H1 (cell line): ENCODE measurements around the gene THYN1. TPM values are rescaled to one million over a fixed set of nuclear protein-coding genes. Genes with fewer than 3 reads are reported as not detected.
"Not testable (repeated sequence)": the region's sequence is repeated elsewhere in the genome, so short reads cannot be mapped to it uniquely, and the experiment has no call there.

Source experiments
- CTCF ChIA-PET: fragments of 300-600 bp; sonication (Branson Sonifier 250); formaldehyde crosslinking; loops from one replicate; lab custom pipeline; 2021; ENCODE audit not compliant: partially characterized antibody; lab: Charles Lee
- POLR2A ChIA-PET: fragments of 300-600 bp; sonication (Branson Sonifier 250); formaldehyde crosslinking; loops from one replicate; lab custom pipeline; 2021; ENCODE audit warnings: inconsistent platforms; ENCODE audit not compliant: partially characterized antibody; lab: Charles Lee
- DNase-seq, 2 experiments: peaks; one replicate each; pipeline versions ENCODE4 v3.0.0 to v3.0.0-alpha.2; 2010 to 2022; ENCODE audit warnings: low spot score in 2 of 2, low read depth in 1 of 2, mixed read lengths in 1 of 2
- FAIRE-seq: peaks from 2 replicates; lab custom pipeline; 2011; peaks lifted over from hg19 to GRCh38; lab: Jason Lieb, UNC
- H2AFZ ChIP-seq: 2 replicates; pipeline ENCODE4 v1.8.1; 2012; ENCODE audit warnings: low read length, inconsistent platforms
- H2AK5ac ChIP-seq: 2 replicates; pipeline ENCODE4 v1.6.1; 2013; ENCODE audit warnings: low read depth, low read length
- H2BK120ac ChIP-seq: replicated peaks from 2 replicates; pipeline ENCODE3; 2013; ENCODE audit warnings: low read depth, low read length, inconsistent platforms
- H2BK12ac ChIP-seq: 2 replicates; pipeline ENCODE4 v1.6.1; 2013; ENCODE audit warnings: low read depth, low read length
- H2BK15ac ChIP-seq: 2 replicates; pipeline ENCODE4 v1.6.1; 2013; ENCODE audit warnings: low read length
- H2BK20ac ChIP-seq: 2 replicates; pipeline ENCODE4 v1.6.1; 2013; ENCODE audit warnings: low read length
- H2BK5ac ChIP-seq: 2 replicates; pipeline ENCODE4 v1.6.1; 2013; ENCODE audit warnings: low read depth, low read length
- H3K14ac ChIP-seq: 2 replicates; pipeline ENCODE4 v1.6.1; 2013; ENCODE audit warnings: inconsistent platforms; ENCODE audit not compliant: insufficient read length
- H3K18ac ChIP-seq: 2 replicates; pipeline ENCODE4 v1.6.1; 2013; ENCODE audit warnings: low read length; ENCODE audit errors: extremely low read depth
- H3K23ac ChIP-seq: 2 replicates; pipeline ENCODE4 v1.6.1; 2013; ENCODE audit warnings: inconsistent platforms; ENCODE audit not compliant: insufficient read length
- H3K23me2 ChIP-seq: 2 replicates; pipeline ENCODE4 v1.6.1; 2013; ENCODE audit warnings: low read depth, low read length
- H3K27ac ChIP-seq: 2 replicates; pipeline ENCODE4 v1.6.1; 2011; ENCODE audit warnings: low read depth, low read length, inconsistent platforms
- H3K27me3 ChIP-seq, 4 experiments: replicated peaks in 1 of 4; 1 replicate in 1 of 4; 2 replicates in 3 of 4; pipeline versions ENCODE4 v1.6.1 to v1.8.1; 2011 to 2013; ENCODE audit warnings: low read length in 3 of 4, mild to moderate bottlenecking in 3 of 4, inconsistent platforms in 2 of 4, mixed read lengths in 2 of 4, moderate library complexity in 1 of 4; ENCODE audit not compliant: control insufficient read depth in 3 of 4, insufficient read depth in 3 of 4; ENCODE audit errors: extremely low read depth in 1 of 4
- H3K36me3 ChIP-seq, 4 experiments: 2 replicates each; pipeline versions ENCODE4 v1.6.1 to v1.8.1; 2011 to 2013; ENCODE audit warnings: mild to moderate bottlenecking in 4 of 4, low read length in 3 of 4, moderate library complexity in 2 of 4, control low read depth in 1 of 4, inconsistent platforms in 1 of 4; ENCODE audit not compliant: insufficient read depth in 4 of 4, control insufficient read depth in 2 of 4
- H3K4ac ChIP-seq: replicated peaks from 2 replicates; pipeline ENCODE3; 2013; ENCODE audit warnings: low read length, low read depth, mixed read lengths, inconsistent platforms; ENCODE audit not compliant: insufficient read length
- H3K4me1 ChIP-seq, 4 experiments: replicated peaks in 1 of 4; 1 replicate in 1 of 4; 2 replicates in 3 of 4; pipeline versions ENCODE4 v1.6.1 to v1.8.1; 2011 to 2013; ENCODE audit warnings: low read length in 3 of 4, inconsistent platforms in 2 of 4, mixed read lengths in 1 of 4; ENCODE audit not compliant: insufficient read depth in 4 of 4, control insufficient read depth in 3 of 4
- H3K4me2 ChIP-seq, 2 experiments: 2 replicates each; pipeline versions ENCODE4 v1.6.1 to v1.8.1; 2011 to 2013; ENCODE audit warnings: low read depth in 2 of 2, low read length in 2 of 2, control low read depth in 1 of 2, inconsistent platforms in 1 of 2, mild to moderate bottlenecking in 1 of 2; ENCODE audit not compliant: insufficient read depth in 1 of 2
- H3K4me3 ChIP-seq, 4 experiments: fragments of 200-600, 300-600 bp in 1 of 4; sonication (generic), shearing (Covaris generic), sonication (Bioruptor Twin) in 1 of 4; 2 replicates each; pipeline versions ENCODE4 v1.5.1 to v1.8.1; 2011 to 2016; ENCODE audit warnings: low read length in 4 of 4, low read depth in 3 of 4, control low read depth in 2 of 4, inconsistent platforms in 2 of 4, mild to moderate bottlenecking in 2 of 4, mixed read lengths in 1 of 4, moderate library complexity in 1 of 4; ENCODE audit not compliant: insufficient read depth in 2 of 4; ENCODE audit errors: extremely low read depth in 1 of 4
- H3K56ac ChIP-seq: replicated peaks from 2 replicates; pipeline ENCODE3; 2013; ENCODE audit warnings: low read depth, mild to moderate bottlenecking, mixed read lengths, low read length, inconsistent platforms; ENCODE audit not compliant: insufficient read length
- H3K79me1 ChIP-seq: 2 replicates; pipeline ENCODE4 v1.6.1; 2013; ENCODE audit warnings: low read depth, low read length, control low read depth
- H3K79me2 ChIP-seq, 2 experiments: 2 replicates each; pipeline versions ENCODE4 v1.6.1 to v1.8.1; 2012 to 2013; ENCODE audit warnings: low read length in 2 of 2, mild to moderate bottlenecking in 2 of 2, inconsistent platforms in 1 of 2; ENCODE audit not compliant: insufficient read depth in 2 of 2, control insufficient read depth in 1 of 2
- H3K9ac ChIP-seq, 4 experiments: replicated peaks in 1 of 4; 1 replicate in 1 of 4; 2 replicates in 3 of 4; pipeline versions ENCODE4 v1.6.1 to v1.8.1; 2011 to 2013; ENCODE audit warnings: low read depth in 3 of 4, low read length in 3 of 4, control low read depth in 2 of 4, mild to moderate bottlenecking in 2 of 4, moderate library complexity in 2 of 4, inconsistent platforms in 1 of 4; ENCODE audit errors: extremely low read depth in 1 of 4
- H3K9me3 ChIP-seq, 2 experiments: 2 replicates each; pipeline versions ENCODE4 v1.6.1 to v1.8.1; 2012 to 2013; ENCODE audit warnings: mild to moderate bottlenecking in 2 of 2, moderate library complexity in 2 of 2, control low read depth in 1 of 2, inconsistent platforms in 1 of 2, low read depth in 1 of 2, low read length in 1 of 2, mixed read lengths in 1 of 2; ENCODE audit not compliant: insufficient read depth in 2 of 2
- H4K20me1 ChIP-seq, 2 experiments: replicated peaks in 1 of 2; 2 replicates each; pipeline versions ENCODE3 to v1.8.1; 2011 to 2013; ENCODE audit warnings: inconsistent platforms in 2 of 2, low read length in 2 of 2, mild to moderate bottlenecking in 1 of 2; ENCODE audit not compliant: insufficient read depth in 2 of 2, control insufficient read depth in 1 of 2
- H4K5ac ChIP-seq: 2 replicates; pipeline ENCODE4 v1.6.1; 2013; ENCODE audit warnings: low read length, low read depth, mixed read lengths, inconsistent platforms; ENCODE audit not compliant: insufficient read length
- H4K8ac ChIP-seq: 2 replicates; pipeline ENCODE4 v1.8.0; 2013; ENCODE audit warnings: mild to moderate bottlenecking, moderate library complexity, low read length, inconsistent platforms; ENCODE audit not compliant: insufficient read depth; ENCODE audit errors: extremely low read depth
- H4K91ac ChIP-seq: replicated peaks from 2 replicates; pipeline ENCODE3; 2013; ENCODE audit warnings: low read length, mixed read lengths, inconsistent platforms; ENCODE audit not compliant: insufficient read length
- BCL11A ChIP-seq, 2 experiments: IDR thresholded peaks; one replicate each; pipeline ENCODE4 v1.6.1; 2011; ENCODE audit warnings: low read depth in 2 of 2, low read length in 2 of 2, mild to moderate bottlenecking in 2 of 2
- BRCA1 ChIP-seq: IDR thresholded peaks from 2 replicates; pipeline ENCODE4 v1.6.1; 2012; ENCODE audit warnings: low read depth, low read length, improper control_type of control experiment
- CHD1 ChIP-seq: IDR thresholded peaks from 2 replicates; pipeline ENCODE4 v1.6.1; 2012; ENCODE audit warnings: low read depth, low read length, improper control_type of control experiment
- JUN ChIP-seq: IDR thresholded peaks from 2 replicates; pipeline ENCODE4 v1.6.1; 2011; ENCODE audit warnings: low read depth, mild to moderate bottlenecking, improper control_type of control experiment, low read length
- MAFK ChIP-seq: IDR thresholded peaks from 2 replicates; pipeline ENCODE4 v1.6.1; 2012; ENCODE audit warnings: low read depth, mild to moderate bottlenecking, improper control_type of control experiment, low read length
- POLR2AphosphoS5 ChIP-seq: IDR thresholded peaks from 2 replicates; pipeline ENCODE4 v1.6.1; 2011; ENCODE audit warnings: low read depth, low read length
- SIRT6 ChIP-seq: IDR thresholded peaks from one replicate; pipeline ENCODE4 v1.7.1; 2012; ENCODE audit warnings: low read length, inconsistent platforms
- TAF7 ChIP-seq: optimal IDR thresholded peaks from 2 replicates; pipeline ENCODE3; 2011; ENCODE audit warnings: low read depth, mild to moderate bottlenecking, inconsistent platforms, low read length, moderate library complexity, borderline replicate concordance
- WGBS, 2 experiments: shearing (Covaris generic) in 1 of 2; methylation state at CpG; one replicate each; pipeline versions ENCODE4 v1.1.6 to v1.1.7; 2013 to 2015; ENCODE audit warnings: low lambda C conversion rate in 2 of 2, mixed read lengths in 2 of 2, inconsistent platforms in 1 of 2, low coverage in 1 of 2, missing lambda C conversion rate in 1 of 2; ENCODE audit not compliant: insufficient replicate concordance in 2 of 2, insufficient coverage in 1 of 2, insufficient read length in 1 of 2; ENCODE audit errors: extremely low coverage in 1 of 2, missing lambda C conversion rate in 1 of 2; 5-methylcytosine and 5-hydroxymethylcytosine counted together
- polyA plus RNA-seq, 7 experiments: library from polyadenylated mRNA; depleted of rRNA in 3 of 7; stranded (reverse) in 5 of 7; unstranded in 2 of 7; fragments of >200 nt in 5 of 7; fragments of 200-250 nt in 2 of 7; gene quantifications; 1 replicate in 5 of 7; 2 replicates in 1 of 7; 4 replicates in 1 of 7; pipeline versions ENCODE4 v1.2.1 to v1.2.3, GENCODE V29; 2011 to 2013; ENCODE audit warnings: missing spikeins in 2 of 7, mixed read lengths in 2 of 7
- total RNA-seq: library from RNA; stranded (reverse); fragmentation: NEBNext Ultra II Directional; extraction: Animal tissue kit (Norgen Biotek cat#: 25700); gene quantifications from 2 replicates; pipeline ENCODE4 v1.2.1, GENCODE V29; 2021

The THYN1 gene
- total and polyA plus RNA-seq, 2 of the 8 experiments (the other 6 are each of a cell fraction or from before 2014, with no cell fraction given): 77.3 to 95.1 TPM

DNA sequence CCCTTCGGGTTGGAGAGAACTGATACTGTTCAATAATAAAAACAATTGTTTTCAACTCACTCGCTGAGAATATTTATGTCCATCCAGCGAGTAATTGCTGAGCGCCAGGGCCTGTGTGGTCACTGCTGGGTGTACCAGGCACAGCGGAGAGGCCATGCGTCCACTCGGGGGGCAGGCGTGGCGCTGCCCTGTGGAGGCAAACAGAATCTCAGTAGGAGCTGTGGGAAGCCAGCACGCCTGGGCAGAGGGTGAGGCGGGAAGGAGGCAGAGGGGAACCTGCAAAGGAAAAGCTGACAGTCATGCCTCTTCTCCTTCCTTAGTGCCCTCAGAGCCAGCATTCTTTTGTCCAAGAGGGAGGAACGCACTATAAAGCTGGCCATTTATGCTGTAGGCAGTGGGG lies 34.4 kb upstream of the THYN1 start (continued):
- TF ChIP-seq TAF7 (no peak), JUN (no peak), BRCA1 (no peak), MAFK (no peak), CHD1 (no peak), POLR2AphosphoS5 (no peak), BCL11A (IDR thresholded peaks at IDR 0.05; ENCODE audit: low read depth in 2 of 2, low read length in 2 of 2) (no peak), SIRT6 (no peak)

DNA sequence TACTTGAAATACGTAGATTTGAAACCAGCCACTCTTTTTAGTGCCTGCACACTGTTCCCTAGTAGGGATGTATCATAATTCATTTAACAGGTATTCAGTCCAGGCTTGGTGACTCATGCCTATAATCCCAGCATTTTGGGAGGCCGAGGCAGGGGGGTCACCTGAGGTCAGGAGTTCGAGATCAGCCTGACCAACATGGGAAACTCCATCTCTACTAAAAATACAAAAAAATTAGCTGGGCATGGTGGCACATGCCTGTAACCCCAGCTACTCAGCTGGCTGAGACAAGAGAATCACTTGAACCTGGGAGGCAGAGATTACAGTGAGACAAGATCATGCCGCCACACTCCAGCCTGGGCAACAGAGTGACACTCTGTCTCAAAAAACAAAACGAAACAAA lies 31.2 kb upstream of the THYN1 start:
- H3K27me3 ChIP-seq, H3K23me2 ChIP-seq, CTCF ChIA-PET, H4K91ac ChIP-seq, DNase-seq, H2BK120ac ChIP-seq, H3K14ac ChIP-seq, H3K4me3 ChIP-seq, H3K9me3 ChIP-seq, H4K8ac ChIP-seq, H2AK5ac ChIP-seq, H3K27ac ChIP-seq, H3K18ac ChIP-seq, H2AFZ ChIP-seq, H4K20me1 ChIP-seq, H2BK20ac ChIP-seq, H3K9ac ChIP-seq, H2BK15ac ChIP-seq, H3K4me2 ChIP-seq, H4K5ac ChIP-seq, H2BK5ac ChIP-seq, H2BK12ac ChIP-seq, H3K56ac ChIP-seq, H3K23ac ChIP-seq, H3K4ac ChIP-seq, H3K79me2 ChIP-seq, H3K79me1 ChIP-seq, FAIRE-seq, H3K4me1 ChIP-seq: not testable (repeated sequence)
- H3K36me3 ChIP-seq: peaks cover 0 to 17% (median 9%) of the 10 kb centered on the region in 4 experiments; a peak in 6 of 8 replicates
- POLR2A ChIA-PET: interaction anchor here (6.0 kb wide), 1 partner anchor 7 kb away, joined by 42 read pairs; the partner anchor contains the start of gene GLB1L3
- 90% methylated on average over 5 of the region's 5 CpGs; no CpG with 5 or more reads in 1 of the 2 experiments for WGBS, 2 experiments
